ENCODE data around the gene BPIFB3.

BPIFB3 gene

DNA sequence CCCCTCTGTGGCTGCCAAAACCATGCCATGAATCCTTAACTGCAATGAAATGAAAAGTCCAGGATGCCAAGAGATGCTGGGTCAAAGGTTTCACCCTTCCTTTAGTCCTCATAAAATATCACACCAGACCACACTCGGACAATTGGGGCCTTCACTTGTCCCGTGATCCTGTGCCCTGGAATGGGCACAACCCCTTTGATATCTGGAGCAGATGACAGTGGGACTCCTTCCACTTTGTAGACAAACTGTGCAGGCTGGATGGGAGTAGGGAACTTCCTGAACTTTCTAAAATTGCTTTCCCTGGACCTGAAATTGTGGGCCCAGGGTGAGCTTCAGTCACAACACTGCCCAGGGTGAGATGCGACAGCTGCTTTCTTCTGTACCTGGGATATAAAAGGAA is 31.8 kb upstream of the BPIFB3 start:
- TF ChIP-seq, protein P1, sequence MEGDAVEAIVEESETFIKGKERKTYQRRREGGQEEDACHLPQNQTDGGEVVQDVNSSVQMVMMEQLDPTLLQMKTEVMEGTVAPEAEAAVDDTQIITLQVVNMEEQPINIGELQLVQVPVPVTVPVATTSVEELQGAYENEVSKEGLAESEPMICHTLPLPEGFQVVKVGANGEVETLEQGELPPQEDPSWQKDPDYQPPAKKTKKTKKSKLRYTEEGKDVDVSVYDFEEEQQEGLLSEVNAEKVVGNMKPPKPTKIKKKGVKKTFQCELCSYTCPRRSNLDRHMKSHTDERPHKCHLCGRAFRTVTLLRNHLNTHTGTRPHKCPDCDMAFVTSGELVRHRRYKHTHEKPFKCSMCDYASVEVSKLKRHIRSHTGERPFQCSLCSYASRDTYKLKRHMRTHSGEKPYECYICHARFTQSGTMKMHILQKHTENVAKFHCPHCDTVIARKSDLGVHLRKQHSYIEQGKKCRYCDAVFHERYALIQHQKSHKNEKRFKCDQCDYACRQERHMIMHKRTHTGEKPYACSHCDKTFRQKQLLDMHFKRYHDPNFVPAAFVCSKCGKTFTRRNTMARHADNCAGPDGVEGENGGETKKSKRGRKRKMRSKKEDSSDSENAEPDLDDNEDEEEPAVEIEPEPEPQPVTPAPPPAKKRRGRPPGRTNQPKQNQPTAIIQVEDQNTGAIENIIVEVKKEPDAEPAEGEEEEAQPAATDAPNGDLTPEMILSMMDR (IDR thresholded peaks at IDR 0.05; ENCODE audit: poor library complexity, severe bottlenecking): no peak
- H3K27ac ChIP-seq (ENCODE audit: poor library complexity, severe bottlenecking): no peak overlapping the region
- ATAC-seq (ENCODE audit: low read depth): no peak
- H3K27me3 ChIP-seq (ENCODE audit: insufficient read depth, poor library complexity, severe bottlenecking): peaks cover 9% of the 10 kb centered on the region
- no peaks in the 10 kb centered on the region for H3K9me3 ChIP-seq (ENCODE audit: severe bottlenecking)
- no peaks in the 10 kb centered on the region for H3K36me3 ChIP-seq (ENCODE audit: low read depth)
- H3K4me1 ChIP-seq (ENCODE audit: insufficient read depth, poor library complexity, severe bottlenecking): no peaks in the 10 kb centered on the region
- no peak for DNase-seq (ENCODE audit: low spot score)
- no peak overlapping the region for H3K4me3 ChIP-seq (ENCODE audit: severe bottlenecking)

DNA sequence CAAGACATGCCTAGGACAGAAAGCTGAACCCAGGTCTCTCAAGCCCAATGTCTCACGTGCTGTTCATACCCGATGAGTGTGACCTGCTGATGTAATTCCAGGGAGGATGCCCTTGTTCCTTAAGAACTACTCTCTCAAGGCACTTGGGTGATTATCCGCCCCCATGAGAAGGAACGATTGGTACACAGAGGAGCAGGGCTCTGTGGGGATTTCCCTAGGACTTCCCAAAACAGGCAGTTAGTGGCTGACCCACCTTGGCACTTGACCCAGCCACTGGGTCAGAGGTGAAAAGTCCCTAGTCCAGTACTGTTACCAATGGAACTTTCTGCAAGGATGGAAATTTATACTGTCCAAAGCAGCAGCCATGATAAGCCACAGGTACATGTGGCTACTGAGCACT is 31.4 kb upstream of the BPIFB3 start:
- TF ChIP-seq, protein P1 (IDR thresholded peaks at IDR 0.05; ENCODE audit: poor library complexity, severe bottlenecking): no peak
- no peak overlapping the region for H3K4me3 ChIP-seq (ENCODE audit: severe bottlenecking)
- no peak overlapping the region for H3K27ac ChIP-seq (ENCODE audit: poor library complexity, severe bottlenecking)
- no peaks in the 10 kb centered on the region for H3K36me3 ChIP-seq (ENCODE audit: low read depth)
- peaks cover 5% of the 10 kb centered on the region for H3K27me3 ChIP-seq (ENCODE audit: insufficient read depth, poor library complexity, severe bottlenecking)
- H3K9me3 ChIP-seq (ENCODE audit: severe bottlenecking): no peaks in the 10 kb centered on the region
- H3K4me1 ChIP-seq (ENCODE audit: insufficient read depth, poor library complexity, severe bottlenecking): no peaks in the 10 kb centered on the region
- DNase-seq (ENCODE audit: low spot score): no peak
- ATAC-seq (ENCODE audit: low read depth): no peak

DNA sequence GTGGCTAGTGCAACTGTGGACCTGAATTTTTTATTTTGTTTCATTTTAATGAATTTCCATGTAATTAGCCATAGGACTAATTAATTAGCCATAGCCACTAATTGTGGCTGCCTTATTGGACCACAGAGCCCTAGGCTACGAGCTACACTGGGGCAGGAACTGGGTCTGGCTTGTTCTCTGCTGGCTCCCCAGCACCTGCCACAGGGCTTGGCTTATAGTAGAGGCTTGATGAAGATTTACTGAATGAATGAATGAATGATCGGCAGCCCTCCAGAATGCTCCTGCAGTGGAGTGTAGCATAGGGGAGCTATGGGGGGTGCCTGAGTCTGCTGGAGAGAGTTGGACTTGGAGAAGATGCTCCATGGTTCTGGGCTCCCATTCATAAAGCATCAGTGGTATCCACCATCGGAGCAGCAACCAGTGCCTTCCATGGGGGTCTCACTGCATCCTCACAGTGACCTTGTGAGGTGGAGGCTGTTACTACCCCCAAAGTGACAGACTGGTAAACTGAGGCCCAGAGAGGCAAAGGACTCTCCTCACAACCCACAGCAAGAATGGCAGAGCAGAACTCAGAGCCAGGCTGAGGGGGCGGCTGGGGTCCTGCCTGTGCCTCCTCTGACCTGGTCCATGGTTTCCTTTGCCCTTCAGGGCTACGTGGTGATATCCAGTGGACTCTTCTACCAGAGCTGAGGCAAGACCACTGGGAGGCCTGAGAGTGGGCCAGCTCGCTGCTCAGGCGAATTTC is 30.8 kb upstream of the BPIFB3 start:
- Histone ChIP-seq H3K4me3 (ENCODE audit: severe bottlenecking) (no peak overlapping the region), H3K27ac (ENCODE audit: poor library complexity, severe bottlenecking) (no peak overlapping the region), H3K4me1 (ENCODE audit: insufficient read depth, poor library complexity, severe bottlenecking) (no peaks in the 10 kb centered on the region), H3K9me3 (ENCODE audit: severe bottlenecking) (no peaks in the 10 kb centered on the region), H3K27me3 (ENCODE audit: insufficient read depth, poor library complexity, severe bottlenecking) (no peaks in the 10 kb centered on the region), H3K36me3 (ENCODE audit: low read depth) (no peaks in the 10 kb centered on the region)
- no peak for DNase-seq (ENCODE audit: low spot score)
- ATAC-seq (ENCODE audit: low read depth): no peak
- TF ChIP-seq, protein P1 (IDR thresholded peaks at IDR 0.05; ENCODE audit: poor library complexity, severe bottlenecking): no peak

DNA sequence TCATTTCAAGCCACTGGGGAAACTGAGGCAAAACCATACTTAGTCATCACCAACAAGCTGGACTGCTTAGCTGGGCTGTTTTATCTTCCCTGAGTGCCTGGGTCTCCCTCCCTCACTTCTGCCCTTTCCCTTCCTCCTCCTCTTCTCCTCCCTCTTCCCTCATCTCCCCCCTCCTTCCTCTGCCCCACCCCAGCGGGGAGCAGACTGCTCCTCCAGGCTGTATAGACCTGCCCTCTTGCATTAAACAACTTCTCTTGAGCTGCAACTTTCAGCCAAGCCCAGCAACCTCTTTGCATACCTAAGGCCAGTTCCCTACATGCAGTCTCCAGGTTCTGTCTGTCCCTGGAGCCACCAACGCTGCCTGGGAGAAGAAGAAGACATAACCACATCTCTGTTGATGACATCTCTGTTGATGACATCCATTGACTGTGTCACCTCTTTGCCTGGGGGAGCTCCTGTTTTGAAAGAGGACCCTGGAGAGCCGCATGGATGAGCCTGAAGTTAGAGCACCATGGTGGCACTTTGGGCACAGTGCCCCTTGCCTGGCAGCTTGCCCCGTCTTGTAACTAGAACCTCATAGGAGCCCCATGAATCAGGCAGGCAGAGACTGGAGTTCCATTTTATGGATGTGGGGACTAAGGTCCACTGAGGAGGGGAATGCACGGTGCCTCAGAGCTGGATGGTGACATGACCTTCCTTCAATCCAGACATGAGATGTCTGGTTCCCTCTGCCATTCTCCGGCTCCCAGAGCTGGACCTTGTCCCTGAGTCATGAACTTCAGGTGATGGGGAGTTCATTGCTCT is 30.1 kb upstream of the BPIFB3 start:
- H3K36me3 ChIP-seq (ENCODE audit: low read depth): no peaks in the 10 kb centered on the region
- no peak for DNase-seq (ENCODE audit: low spot score)
- no peaks in the 10 kb centered on the region for H3K27me3 ChIP-seq (ENCODE audit: insufficient read depth, poor library complexity, severe bottlenecking)

More for the DNA sequence above, 30.1 kb upstream of the BPIFB3 start:
- no peak overlapping the region for H3K4me3 ChIP-seq (ENCODE audit: severe bottlenecking)
- no peaks in the 10 kb centered on the region for H3K4me1 ChIP-seq (ENCODE audit: insufficient read depth, poor library complexity, severe bottlenecking)
- H3K9me3 ChIP-seq (ENCODE audit: severe bottlenecking): no peaks in the 10 kb centered on the region
- ATAC-seq (ENCODE audit: low read depth): no peak
- H3K27ac ChIP-seq (ENCODE audit: poor library complexity, severe bottlenecking): no peak overlapping the region
- TF ChIP-seq, protein P1 (IDR thresholded peaks at IDR 0.05; ENCODE audit: poor library complexity, severe bottlenecking): no peak
